HG02571 (cell line): Measurements from ENCODE around the gene HS6ST1.

Experiments
- ATAC-seq: cut with Tn5 transposase; IDR thresholded peaks from one replicate; pipeline ENCODE4 v1.9.1; 2021; ENCODE audit warnings: mild to moderate bottlenecking, moderate library complexity; ENCODE audit not compliant: unreplicated experiment

The HS6ST1 gene

DNA sequence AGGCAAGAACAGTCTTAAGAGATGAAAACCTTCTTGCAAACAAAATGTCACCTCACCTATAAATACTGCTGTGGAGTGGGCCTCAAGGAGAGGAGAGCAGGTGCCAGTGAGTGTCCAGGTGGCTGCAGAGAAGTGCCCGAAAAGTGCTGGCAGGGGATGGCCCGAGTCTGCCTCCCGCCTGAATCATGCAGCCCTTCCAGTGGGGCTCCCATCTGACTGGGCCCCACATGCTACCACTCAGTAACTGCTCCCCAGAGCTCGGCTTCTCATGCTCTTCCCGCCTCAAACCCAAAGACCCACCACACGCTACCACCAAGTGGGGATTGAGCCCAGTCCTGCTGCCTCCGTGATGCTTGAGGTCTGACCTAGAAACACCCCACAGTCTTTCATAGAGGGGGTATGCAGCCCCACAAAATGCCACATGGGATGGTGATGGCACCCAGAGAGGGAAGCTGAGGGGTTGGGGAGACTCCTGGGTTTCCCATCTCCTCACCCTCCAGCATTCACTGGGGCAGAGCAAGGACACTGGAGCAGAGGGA lies 7.4 kb downstream of the HS6ST1 start:
- no peak for ATAC-seq

DNA sequence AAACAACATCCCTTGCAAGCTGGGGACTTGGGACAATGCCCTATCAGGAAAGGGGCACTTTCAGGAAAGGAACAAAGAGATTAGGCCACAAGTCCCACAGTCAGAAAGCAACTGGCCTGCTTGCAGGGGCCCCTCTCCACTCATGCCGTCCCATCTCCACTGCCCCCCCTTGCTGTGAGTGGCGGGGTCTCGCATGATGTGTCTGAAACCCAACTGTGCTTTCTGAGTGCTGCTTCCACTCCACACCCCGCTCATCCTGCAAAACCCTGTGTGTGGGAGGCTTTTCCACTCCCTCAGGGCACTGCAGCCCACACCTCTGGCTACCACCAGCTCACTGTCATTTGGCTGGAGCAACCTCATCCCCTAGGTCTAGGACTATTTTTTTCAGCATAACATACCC lies 7.9 kb downstream of the HS6ST1 start:
- ATAC-seq, result no peak

DNA sequence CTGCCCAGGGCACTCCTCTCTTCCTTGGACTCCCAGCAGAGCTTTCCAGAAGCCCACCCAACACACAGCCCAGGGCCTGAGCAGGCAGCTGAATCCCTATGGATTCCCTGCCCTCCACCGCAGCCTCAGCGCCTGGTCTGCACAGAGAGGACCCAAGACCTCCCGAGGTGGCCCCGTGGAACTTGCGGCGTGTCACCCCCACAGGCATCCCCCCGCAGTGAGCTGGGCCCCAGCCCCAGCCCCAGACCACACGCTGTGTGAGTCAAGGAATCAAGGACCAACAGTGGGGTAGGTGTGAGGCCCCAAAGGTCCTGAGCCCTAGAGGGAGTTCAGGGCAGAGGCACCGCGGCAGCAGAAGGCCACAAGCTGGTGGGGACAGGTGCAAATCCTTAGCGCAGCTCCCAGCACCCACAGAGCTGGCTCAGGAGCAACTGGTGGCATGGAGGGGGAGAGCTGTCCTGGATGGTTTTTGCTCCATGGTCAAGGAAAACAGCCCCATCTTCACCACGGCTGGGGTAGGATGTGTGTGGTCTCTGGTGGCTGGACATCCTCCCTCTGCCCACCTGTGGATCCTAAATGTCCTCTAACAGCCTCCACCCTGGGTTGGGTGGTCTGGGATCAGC lies 8.5 kb downstream of the HS6ST1 start:
- no peak for ATAC-seq

DNA sequence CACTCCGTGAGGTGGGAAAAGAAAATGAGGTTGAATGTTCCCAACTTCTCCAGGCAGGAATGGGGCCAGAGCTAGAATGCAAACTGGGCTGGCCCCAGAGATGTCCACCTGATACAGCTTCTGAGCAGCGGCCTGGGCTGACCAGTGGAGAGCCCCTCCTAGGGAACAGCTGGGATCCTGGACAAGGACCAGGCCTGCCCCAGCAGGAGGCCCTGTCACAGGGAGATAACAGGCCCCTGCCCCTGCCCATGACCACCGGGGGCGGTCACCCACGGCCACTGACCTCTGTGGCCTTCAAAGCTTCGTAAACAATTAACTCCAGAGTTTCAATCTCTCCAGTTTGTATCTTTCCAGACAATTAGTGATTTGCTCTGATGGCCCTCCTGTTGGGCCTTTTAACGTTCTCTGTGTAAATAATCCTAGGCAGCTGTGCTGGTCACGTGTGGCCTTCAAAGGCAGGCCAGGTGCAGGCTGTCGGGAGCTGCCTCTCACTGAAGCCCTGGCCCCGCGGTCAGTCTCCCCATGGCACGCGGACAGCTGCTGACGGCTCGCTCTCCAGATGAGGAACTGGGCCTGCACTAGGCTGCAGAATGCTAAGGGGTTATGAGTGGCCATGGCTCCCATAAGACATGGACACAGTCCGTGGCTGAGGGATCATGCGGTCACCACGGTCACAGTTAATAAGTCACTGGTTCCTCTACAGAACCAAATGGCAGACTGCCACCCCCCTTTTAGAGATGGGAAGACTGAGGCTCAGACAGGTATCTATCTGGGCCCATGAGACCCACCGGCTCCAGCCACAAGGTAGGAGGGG lies 9.2 kb downstream of the HS6ST1 start:
- ATAC-seq, result no peak

DNA sequence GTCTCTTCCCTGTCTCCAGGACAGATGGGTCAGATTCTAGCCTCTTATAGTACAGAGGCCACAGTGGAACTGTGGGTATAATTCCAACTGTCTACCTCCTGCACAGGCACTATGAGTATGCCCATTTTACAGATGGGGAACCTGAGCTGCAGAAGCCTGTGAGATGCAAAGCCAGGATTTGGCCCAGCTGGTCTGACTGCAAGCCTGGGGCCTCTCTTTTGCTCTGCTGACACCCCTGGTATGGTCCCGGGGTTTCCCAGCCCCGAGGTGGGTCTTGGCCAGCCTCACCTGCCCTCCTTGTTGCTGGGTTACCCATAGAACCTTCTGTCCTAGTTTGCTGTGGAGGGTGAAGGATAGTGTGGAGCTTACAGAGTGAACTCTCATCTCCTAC lies 9.8 kb downstream of the HS6ST1 start:
- ATAC-seq, result no peak

DNA sequence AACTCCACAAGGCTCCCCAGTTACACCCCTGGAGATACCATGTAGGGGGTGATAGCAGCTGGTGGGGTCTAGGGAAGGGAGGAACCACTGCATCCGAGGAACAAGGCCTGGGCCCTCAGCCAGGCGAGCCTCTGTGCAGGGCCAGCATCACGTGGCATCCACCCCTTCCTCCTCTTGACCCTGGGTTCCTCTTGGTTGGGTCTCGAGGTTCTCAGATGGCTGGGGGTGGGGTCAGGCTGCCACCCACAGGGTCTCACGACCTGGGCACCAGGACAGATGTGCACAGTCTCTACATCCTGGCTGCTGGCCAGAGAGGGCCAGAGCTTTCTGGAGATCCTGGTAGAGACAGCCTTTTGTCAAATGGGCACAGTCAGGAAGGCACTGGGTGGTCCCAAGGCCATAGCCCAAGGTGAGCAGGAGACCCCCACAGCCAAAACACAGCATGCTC lies 10.4 kb downstream of the HS6ST1 start:
- no peak for ATAC-seq

DNA sequence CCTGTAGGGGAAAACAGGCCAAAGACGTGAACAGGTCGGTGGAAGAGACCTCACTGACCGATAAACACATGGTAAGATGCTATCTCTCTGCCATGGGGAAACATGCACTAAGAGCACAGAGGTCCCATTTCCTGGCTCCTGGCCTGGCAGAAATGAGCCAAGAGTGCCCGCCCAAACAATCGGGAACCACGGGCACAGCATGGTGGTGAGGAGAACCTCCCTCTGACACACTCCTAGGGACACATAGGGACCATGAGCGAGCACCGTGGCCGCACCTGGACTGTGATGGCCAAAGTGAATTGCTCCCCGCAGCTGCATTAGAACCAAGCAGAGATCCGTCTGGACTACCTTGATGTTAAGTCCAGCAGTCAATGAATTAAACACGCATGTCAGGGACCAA lies 11.1 kb downstream of the HS6ST1 start:
- ATAC-seq, result no peak

DNA sequence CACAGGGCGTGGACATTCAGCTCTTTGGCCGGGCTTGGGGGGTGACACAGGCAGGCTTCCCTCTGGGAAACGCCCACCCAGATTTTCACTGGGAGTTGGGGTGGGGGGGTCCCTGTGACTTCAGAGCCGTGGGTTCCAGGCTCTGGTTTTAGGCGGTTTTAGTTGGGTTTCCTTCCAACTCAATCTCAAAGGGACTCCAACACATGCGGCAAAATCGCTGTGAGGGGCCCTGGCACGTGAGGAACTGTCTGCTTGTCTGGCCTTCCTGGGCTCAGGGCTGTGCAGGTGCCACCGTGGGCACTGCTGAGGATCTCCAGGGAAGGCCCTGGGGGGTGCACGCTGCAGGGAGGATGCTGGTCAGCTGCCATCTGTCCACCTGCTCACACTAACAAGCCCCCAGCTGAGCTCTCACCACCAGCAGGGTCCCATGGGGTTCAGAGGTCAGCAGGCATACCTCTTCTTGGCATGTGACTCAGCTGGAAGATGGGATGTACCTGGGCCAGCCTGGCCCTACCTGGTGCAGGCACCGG lies 11.7 kb downstream of the HS6ST1 start:
- ATAC-seq, result no peak

DNA sequence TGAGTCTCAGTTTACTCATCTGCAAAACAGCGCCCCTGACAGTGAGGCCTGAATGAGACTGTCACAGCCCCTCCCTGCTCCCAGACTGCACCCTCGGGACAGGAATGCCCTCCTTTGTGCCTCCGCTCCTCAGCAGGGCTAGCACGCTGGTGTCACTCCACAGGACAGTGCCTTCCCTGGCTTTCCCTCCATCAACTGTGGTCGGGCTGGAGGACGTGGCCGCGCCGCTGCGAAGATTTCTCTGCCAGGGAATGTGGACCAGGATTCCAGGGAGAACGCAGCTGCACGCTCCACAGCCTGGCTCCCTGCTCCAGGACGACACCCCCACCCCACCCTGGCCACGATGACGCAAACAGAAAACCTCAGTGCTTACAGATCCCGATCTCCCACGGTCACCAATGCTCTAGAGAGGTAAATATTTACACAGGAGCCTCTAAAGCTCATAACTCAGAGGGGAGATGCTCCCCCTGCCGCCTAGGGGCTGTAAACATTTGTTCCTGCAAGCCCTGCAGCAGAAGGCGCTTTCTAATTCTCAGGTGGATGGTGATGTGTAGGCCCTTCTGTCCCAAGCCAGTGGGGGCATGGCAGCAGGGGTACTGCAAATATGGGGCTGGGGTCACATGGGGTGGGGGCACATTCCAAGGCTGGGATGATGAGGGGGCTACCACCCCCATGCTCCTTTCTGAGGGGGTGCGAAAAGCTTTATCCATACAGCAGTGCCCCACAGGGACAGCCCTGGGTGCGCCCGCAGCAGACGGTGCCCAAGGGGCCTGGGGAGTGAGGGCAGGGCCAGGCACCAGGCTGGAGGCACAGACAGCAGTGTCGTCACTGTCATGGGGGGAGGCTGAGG lies 12.4 kb downstream of the HS6ST1 start:
- no peak for ATAC-seq

DNA sequence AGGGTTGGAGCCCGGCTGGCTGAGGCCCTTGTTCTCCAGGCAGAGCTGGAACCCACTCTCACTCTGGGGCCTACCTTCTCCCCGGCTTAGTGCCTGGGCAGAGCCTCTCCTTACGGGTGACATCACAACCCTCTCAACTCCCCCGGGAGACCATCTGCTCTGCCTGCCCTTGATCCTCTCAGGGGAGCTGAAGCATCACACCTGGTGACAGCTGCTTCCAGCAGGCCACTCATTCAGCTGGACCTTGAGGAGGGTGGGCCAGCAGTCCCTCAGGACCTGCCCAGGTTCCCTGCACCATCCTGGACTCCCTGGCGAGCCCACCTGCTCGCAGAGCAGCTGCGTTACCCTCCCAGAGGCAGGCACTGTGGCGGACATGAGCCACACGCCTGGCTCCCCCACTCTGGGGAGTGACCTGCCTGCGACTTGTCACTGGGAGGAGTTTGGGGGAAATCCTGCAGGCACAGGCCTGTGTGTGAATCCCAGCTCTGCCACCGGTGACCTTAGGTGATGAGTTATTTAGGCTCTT lies 13.1 kb downstream of the HS6ST1 start:
- ATAC-seq, result peak; percentile 64

DNA sequence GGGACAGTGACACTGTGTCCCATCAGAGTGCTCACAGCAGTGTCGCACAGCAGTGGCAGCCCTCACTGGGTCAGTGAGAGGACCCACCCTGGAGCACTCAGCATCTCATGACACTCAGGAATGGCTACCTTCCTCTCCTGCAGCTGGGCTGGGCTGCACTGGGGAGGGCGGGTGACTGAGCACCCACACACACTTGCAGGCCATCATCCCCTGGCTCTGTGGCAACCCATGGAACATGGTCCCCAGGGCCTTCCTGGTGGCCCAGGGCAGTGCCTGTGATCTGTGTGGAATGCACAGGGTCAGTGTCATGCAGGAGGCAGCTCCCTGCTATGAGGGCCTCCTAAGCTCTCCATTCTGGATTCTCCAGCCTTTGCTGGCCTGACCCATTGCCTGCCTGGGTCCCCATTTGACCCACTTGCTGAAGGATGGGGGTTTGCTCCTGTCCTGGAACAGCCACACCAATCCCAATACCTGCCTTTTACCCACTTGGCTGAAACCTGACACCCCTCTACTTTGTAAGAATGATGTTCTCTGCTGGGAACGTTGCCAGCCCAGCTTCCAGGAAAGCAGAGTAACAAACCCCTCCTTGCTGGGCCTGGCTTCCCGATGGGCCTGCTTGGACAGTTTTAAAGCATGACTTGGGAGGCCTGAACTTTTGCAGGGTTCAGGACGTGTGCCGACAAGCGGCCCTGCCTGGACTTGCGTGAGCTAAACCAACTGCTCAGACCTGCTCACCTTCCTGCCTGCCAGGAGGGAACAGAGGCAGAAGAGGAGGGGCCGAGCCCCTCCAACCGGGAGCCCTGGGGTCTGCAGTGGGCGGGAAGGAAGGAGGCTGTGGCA lies 13.7 kb downstream of the HS6ST1 start:
- ATAC-seq, result no peak

DNA sequence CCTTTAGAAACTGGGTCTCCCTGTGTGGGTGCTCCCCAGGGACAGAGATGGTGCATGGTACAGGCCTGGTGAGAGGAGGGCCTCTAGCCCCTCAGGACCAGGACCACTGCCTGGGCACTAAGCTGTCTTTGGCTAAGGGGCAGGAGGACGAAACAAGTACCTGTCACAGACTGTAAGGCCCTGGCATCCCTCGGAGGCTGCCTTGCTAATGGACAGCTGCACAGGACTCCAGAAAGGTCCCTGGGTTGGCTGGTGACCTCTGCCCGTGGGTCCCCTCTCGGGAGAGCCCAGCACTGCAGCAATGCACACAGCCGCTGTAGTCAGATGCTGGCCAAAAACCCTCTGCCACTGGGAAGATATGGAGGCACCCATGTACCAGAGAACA lies 14.3 kb downstream of the HS6ST1 start:
- ATAC-seq, result no peak

DNA sequence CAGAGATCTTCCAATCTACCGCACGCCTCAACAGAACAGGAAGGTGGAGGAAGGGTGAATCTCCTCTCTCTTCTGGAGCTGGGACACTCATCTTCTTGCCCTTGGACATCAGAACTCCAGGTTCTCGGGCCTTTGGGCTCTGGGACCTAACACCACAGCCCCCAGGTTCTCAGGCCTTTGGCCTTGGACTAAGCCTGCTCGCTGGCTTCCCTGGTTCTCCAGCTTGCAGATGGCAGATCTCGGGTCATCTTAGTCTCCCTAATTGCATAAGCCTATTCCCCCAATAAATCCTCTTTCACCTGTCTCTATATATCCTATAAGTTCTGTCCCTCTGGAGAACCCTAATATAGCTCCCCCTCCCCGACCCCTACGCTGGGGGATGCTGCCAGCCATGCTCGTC lies 14.8 kb downstream of the HS6ST1 start:
- ATAC-seq, result no peak

DNA sequence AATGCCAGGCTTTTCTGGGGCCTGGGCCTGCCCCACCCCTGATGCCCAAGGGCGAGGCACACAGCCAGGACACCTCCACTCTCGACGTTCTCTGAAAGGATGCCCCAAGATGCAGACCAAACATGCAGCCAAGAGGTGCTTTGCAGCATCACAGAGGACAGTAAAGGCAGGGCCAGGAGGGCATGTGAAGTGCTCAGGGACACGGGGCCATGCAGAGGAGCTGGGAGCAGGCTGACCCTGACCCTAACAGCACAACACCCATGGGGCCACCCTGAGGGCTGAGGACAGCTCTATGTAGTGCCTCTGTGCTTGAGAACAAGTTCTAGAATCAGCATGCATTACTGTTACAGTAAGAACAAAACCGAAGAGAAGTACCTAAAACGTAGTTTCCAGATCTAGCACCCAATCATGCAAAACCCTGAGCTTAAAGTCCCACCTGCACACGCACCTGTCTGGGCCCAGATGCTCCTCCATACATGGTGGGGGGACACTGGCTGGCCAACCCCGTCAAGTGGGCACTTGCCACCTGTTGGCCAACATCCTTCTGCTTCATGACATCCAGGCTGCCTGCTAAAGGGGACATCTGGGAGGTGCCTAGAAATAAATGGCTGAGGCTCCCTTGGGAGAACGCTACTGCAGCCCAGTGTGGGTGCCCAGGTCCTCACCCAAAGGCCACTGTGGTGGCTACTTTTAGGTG lies 15.4 kb downstream of the HS6ST1 start:
- ATAC-seq, result no peak

DNA sequence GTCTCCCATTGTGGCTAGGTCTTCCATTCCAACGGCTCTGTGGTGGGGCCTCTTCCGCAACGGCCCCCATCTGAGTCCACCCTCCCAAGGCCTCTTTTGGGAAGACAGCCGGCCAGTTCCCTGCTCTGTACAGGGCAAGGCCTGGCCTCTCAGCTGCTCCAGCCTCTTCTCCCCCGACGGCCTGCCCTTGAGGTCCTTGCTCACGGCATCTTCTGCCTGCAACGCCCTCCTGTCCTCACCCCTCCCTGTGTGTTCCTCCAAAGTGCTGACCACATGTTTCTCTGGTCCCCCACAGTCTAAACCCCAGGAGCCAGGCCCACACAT lies 16.0 kb downstream of the HS6ST1 start:
- ATAC-seq, result no peak

DNA sequence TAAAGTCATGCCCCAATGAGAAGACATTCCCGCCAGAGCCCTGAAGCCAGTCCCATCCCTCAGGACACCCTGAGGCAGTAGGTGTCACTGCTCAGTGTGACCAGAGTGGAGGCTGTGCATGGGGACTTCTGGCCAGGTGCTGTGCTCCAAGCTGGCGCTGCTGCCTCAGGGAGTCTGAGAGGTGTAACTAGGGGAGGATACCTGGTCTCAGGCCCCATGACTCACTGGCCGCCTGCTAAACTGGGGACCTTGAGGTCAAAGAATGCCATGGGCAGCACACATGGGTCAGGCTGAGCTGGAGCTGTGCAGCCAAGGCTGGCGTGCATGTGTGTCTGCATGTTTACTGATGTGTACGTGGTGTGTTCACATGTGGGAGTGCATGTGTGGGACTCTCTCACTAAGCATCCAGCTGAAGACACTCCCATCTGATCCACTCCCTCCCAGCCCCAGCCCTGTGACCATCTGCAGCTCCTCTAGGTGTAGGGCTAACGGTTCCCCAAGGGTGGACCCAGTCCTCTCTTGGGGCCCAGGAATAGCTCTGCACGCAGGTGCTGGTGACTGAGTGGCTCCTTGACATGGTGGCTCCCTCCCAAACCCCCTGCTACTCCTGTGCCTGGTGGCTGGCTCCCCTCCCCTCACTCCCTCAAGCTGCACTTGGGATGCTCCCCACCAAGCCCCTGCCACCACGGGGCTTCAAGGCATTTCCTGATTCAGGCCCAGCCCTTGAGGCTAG lies 16.5 kb downstream of the HS6ST1 start:
- no peak for ATAC-seq

DNA sequence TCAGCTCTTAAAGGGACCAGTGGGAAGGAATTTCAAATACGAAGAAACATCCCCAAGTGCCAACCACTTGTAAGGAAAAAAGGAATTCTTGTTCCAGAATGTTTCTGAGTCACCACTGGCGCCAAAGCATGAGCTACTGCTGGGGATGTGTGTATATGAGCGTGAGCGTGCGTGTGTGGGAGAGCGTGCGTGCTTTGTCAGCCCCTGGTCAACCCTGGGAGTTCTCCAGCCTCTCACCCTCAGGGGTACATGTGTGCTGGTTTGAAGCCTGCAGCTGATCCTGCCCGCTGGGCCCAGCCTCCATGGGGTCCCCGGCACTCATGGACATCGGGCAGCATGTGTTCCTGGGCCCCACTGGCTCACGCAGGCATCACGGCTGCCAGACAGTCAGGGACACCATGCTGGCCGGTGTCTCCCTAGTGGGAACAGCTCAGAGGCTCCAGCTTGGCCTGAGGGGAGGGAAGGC lies 17.1 kb downstream of the HS6ST1 start:
- no peak for ATAC-seq

DNA sequence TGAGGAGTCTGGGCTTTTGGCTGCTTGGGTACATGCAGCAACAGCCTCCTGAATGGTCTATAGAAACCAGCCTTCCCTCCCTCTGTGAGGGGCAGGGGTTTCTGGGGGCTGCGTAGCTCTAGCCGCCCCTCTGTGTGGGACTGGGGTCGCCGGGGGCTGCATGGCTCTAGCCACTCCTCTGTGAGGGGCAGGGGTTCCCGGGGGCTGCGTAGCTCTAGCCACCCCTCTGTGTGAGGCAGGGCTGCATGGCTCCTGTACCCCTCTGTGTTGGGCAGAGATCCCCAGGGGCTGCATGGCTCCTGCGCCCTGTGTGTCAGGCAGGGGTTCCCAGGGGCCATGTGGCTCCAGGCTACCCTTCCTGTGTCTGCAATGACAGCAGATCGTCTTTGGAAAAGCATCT lies 17.6 kb downstream of the HS6ST1 start:
- ATAC-seq, result no peak
